Adipocyte (in vitro differentiated cells): ENCODE results near the gene ZNF516.

Source experiments
- DNase-seq: peaks from one replicate; pipeline ENCODE4 v3.0.0-alpha.2; 2015; ENCODE audit warnings: low read depth
- H3K27me3 ChIP-seq: replicated peaks from 2 replicates; pipeline ENCODE4 v1.7.0; 2013; ENCODE audit warnings: mild to moderate bottlenecking, low read length, moderate library complexity; ENCODE audit not compliant: control insufficient read depth, insufficient read depth
- H3K36me3 ChIP-seq: 2 replicates; pipeline ENCODE4 v1.7.0; 2013; ENCODE audit warnings: low read length, mild to moderate bottlenecking, moderate library complexity; ENCODE audit not compliant: control insufficient read depth, insufficient read depth, severe bottlenecking
- H3K4me1 ChIP-seq: 2 replicates; pipeline ENCODE4 v1.7.0; 2013; ENCODE audit warnings: mild to moderate bottlenecking, low read length, moderate library complexity; ENCODE audit not compliant: control insufficient read depth, insufficient read depth
- H3K4me3 ChIP-seq: 2 replicates; pipeline ENCODE4 v1.7.0; 2013; ENCODE audit warnings: mild to moderate bottlenecking, low read length, moderate library complexity
- H3K9ac ChIP-seq: 2 replicates; pipeline ENCODE4 v1.7.0; 2013; ENCODE audit warnings: mild to moderate bottlenecking, low read length, moderate library complexity
- H3K9me3 ChIP-seq: 2 replicates; pipeline ENCODE4 v1.7.0; 2013; ENCODE audit warnings: mild to moderate bottlenecking, low read length, moderate library complexity; ENCODE audit not compliant: control insufficient read depth

ZNF516 gene

DNA sequence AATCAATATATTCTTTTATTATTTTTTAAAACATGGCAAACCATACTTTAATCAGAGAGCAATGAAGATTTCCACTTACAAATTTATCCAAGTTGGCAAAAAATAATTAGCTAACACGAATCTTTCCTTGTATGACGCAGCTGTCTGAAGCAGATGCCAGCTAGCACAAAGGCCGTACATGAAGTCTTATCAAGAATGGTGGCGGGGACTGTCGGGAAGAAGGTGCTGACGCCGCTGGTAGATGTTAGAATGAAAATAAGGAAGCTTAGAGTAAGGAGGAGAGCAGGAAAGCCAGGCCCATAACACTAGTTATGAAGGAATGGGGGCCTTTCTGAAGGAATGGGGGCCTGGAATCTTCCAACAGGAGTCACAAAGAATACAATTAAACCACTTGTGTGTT, 96.7 kb downstream of the ZNF516 start:
- Histone ChIP-seq H3K4me1 (peaks cover 16% of the 10 kb centered on the region), H3K9ac (no peak overlapping the region), H3K9me3 (no peaks in the 10 kb centered on the region), H3K36me3 (peaks cover 6% of the 10 kb centered on the region), H3K27me3 (no peaks in the 10 kb centered on the region), H3K4me3 (no peak overlapping the region)
- no peak for DNase-seq

DNA sequence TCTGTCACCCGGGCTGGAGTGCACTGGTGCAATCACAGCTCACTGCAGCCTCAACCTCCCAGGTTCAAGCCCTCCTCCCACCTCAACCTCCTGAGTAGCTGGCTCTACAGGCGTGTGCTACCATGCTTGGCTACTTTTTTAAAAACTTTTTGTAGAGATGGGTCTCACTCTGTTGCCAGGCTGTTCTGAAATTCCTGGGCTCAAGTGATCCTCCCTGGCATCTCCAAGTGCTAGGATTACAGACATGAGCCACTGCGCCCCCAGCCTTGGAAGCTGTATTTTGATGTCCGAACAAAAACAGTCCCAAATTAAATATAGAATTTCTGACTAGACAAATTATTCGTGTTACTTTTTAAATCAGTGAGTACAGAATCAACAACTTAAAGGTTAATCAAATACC, 97.4 kb downstream of the ZNF516 start:
- Histone ChIP-seq H3K4me1 (peaks cover 16% of the 10 kb centered on the region), H3K9ac (no peak overlapping the region), H3K36me3 (peaks cover 6% of the 10 kb centered on the region), H3K27me3 (no peaks in the 10 kb centered on the region), H3K9me3 (no peaks in the 10 kb centered on the region), H3K4me3 (no peak overlapping the region)
- DNase-seq = no peak

DNA sequence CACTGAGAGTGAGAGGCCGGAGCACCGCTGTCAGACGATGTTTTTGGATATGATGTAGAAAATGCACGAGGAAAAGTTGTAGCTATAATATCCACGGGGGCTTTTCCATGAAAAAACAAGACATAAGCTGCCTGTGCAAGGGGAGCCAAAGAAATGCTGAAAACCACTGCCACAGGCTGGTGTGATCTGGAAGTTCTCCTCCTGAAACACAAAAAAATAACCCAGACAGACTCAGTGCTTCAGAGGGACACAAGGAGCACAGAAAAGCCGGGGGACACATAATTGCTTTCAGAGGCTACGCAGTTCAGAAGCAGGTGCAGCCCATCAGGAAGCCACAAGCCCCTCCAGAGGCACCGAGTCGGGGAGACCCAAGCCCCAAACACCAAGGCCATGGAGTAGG, 98.2 kb downstream of the ZNF516 start:
- no peak for DNase-seq
- H3K36me3 ChIP-seq = peaks cover 6% of the 10 kb centered on the region
- peaks cover 16% of the 10 kb centered on the region for H3K4me1 ChIP-seq
- H3K27me3 ChIP-seq = no peaks in the 10 kb centered on the region
- no peaks in the 10 kb centered on the region for H3K9me3 ChIP-seq
- H3K4me3 ChIP-seq = no peak overlapping the region
- no peak overlapping the region for H3K9ac ChIP-seq

DNA sequence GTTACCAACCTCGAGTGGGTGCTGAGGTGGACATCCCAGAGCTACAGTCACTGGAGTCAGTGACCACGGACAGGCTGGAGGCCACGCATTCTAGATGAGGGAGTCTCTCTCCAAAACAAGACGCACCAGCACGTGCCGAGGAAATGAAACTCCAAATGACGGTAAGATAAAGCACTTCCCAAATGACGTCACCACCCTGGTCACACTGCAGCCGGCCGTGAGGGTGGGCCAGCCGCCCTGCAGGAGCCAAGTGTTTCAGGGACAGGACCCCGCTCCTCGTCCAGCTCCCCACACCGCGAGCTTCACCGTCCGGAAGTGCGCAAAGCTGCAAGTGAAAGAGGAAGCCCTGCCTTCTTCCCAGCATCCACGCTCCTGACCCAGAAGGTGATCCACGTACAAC, 99.4 kb downstream of the ZNF516 start:
- H3K36me3 ChIP-seq = peaks cover 6% of the 10 kb centered on the region
- no peaks in the 10 kb centered on the region for H3K9me3 ChIP-seq
- H3K27me3 ChIP-seq = no peaks in the 10 kb centered on the region
- H3K4me1 ChIP-seq = peaks cover 8% of the 10 kb centered on the region
- no peak for DNase-seq
- H3K9ac ChIP-seq = no peak overlapping the region
- no peak overlapping the region for H3K4me3 ChIP-seq

DNA sequence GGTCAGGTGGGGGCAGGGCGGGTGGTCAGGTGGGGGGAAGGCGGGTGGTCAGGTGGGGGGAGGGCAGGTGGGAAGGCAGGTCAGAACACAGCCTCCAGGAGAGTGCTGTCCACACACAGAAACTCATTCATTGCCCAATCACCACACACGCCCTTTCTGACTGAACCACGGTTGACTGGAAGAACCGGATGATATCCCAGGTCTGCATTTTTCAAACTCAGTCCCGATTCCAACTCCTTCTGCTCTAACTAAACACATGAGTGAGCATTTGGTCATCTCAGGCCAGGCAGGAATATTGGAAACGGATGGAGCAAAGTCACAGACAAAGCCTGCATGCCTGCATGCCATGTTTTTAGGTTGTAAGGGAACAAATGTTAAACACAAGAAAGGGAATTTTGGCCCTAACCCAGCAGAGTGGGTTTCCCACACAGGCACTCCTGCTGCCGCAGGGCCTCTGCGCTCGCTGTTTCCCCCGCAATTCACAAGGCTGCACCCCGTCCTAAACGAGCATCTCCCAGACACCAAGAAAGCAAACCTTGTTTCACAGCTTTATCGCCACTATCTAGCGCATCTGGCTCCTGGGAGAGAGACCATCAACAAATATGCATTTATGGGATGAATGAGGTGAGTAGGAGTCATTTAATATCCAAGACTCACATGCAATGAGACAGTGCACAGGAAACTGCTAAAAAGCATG, 100.1 kb downstream of the ZNF516 start:
- Histone ChIP-seq H3K36me3 (peaks cover 6% of the 10 kb centered on the region), H3K4me1 (peaks cover 5% of the 10 kb centered on the region), H3K9me3 (no peaks in the 10 kb centered on the region), H3K27me3 (no peaks in the 10 kb centered on the region), H3K4me3 (no peak overlapping the region), H3K9ac (no peak overlapping the region)
- DNase-seq = peak; percentile 18

DNA sequence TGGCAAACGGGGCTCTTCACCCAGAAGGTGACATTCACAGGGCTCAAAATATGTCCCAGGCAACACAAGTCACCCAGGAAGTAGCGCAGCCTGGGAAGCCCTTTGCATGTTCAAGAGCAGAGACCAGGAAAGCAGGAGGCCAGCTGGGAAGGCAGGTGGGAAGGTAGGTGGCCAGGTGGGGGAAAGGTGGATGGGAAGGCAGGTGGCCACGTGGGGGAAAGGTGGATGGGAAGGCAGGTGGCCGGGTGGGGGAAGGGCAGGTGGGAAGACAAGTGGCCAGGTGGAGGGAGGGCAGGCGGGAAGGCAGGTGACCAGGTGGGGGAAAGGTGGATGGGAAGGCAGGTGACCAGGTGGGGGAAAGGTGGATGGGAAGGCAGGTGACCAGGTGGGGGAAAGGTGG, 102.7 kb downstream of the ZNF516 start:
- no peak overlapping the region for H3K4me3 ChIP-seq
- H3K27me3 ChIP-seq = no peaks in the 10 kb centered on the region
- H3K4me1 ChIP-seq = peaks cover 12% of the 10 kb centered on the region
- DNase-seq = no peak
- no peaks in the 10 kb centered on the region for H3K9me3 ChIP-seq
- peaks cover 6% of the 10 kb centered on the region for H3K36me3 ChIP-seq
- H3K9ac ChIP-seq = no peak overlapping the region

DNA sequence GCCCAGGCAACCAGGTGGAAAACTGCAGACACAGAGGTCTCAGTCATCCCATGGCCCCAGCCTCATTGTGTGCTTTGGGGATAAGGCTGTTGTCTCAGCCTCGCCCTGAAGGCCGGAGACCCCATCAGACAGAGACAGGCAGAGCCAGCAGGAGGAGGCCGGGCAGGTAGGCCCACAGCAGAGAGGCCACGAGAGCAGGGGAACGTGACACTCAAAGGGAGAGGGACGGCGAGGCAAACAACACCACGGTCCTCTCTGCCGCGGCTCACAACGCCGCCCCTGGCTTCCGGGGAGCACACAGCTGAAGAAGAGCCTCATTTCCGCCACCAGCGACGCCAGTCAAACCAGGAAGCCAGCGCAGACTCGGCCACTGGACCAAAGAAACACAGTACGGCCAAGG, 103.3 kb downstream of the ZNF516 start:
- Histone ChIP-seq H3K4me1 (peaks cover 12% of the 10 kb centered on the region), H3K9ac (no peak overlapping the region), H3K36me3 (peaks cover 6% of the 10 kb centered on the region), H3K4me3 (no peak overlapping the region), H3K27me3 (no peaks in the 10 kb centered on the region), H3K9me3 (no peaks in the 10 kb centered on the region)
- no peak for DNase-seq

DNA sequence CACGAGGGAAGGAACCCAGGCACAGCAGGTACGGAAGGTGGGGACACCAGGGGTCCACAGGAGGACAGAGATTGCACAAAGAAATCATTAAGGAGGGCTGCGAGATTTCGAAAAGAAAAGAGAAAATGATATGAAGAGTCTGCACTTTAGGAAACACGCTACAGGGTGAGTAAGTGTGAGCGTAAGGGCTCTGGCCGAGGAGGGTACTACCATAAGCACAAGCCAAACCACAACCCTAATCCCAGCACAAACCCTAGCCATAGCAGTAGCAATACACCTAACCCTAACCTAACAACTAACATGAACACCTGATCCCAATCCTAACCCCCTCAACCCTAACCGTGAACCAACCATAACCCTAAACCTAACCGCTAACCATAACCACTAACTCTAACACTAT, 104.0 kb downstream of the ZNF516 start:
- H3K4me1 ChIP-seq = peaks cover 12% of the 10 kb centered on the region
- H3K27me3 ChIP-seq = no peaks in the 10 kb centered on the region
- peaks cover 6% of the 10 kb centered on the region for H3K36me3 ChIP-seq
- no peak overlapping the region for H3K4me3 ChIP-seq
- no peak for DNase-seq
- H3K9me3 ChIP-seq = no peaks in the 10 kb centered on the region
- no peak overlapping the region for H3K9ac ChIP-seq

DNA sequence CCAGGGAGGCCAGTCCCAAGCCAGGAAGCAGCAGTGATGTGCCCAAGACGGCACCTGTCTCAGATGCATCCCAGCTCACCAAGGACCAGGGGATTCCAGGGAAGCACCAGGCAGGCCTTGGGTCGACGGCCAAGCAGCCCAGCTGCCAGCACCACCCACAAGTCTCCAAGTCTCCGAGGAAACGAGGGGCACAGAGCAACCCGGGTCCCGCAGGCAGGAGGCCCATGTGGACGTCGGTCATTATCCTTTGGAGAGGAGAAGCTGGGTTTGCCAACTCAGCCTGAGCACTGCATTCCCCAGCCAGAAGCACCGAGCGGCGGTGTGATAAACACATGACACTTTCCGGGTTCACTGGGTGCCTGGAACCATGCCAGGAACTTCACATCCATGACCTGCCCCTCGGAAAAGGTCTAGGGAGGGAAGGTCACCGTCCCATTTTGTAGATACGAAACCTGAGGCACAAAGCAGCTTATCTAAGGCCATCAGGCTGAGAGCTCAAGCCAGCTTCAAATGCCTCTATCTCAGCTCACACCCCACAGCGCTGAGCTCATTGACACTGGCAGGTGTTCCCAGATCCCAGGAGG, 104.5 kb downstream of the ZNF516 start:
- no peak for DNase-seq
- Histone ChIP-seq H3K9me3 (no peaks in the 10 kb centered on the region), H3K4me3 (no peak overlapping the region), H3K9ac (no peak overlapping the region), H3K4me1 (peaks cover 12% of the 10 kb centered on the region), H3K27me3 (no peaks in the 10 kb centered on the region), H3K36me3 (peaks cover 5% of the 10 kb centered on the region)

DNA sequence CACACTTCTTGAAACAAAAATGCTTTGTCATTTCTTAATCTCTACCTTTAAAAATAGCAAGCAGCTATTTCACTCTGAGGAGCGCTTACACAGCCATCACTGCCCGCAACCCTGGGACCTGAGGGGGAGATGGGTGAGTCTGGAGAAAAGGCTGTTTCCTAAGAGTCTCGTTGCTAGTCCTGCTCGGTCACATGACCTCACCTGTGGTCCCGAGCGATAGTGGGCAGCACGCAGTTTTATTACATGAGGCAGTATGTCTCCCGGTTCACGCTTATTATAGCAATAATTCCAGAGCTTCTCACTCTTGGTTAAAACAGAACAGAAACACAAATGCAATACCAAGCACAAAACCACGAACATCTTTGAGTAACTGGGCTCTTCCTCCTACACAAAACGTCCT, 105.3 kb downstream of the ZNF516 start:
- peaks cover 12% of the 10 kb centered on the region for H3K4me1 ChIP-seq
- DNase-seq = no peak
- no peaks in the 10 kb centered on the region for H3K9me3 ChIP-seq
- H3K36me3 ChIP-seq = no peaks in the 10 kb centered on the region
- H3K4me3 ChIP-seq = no peak overlapping the region
- H3K9ac ChIP-seq = no peak overlapping the region
- no peaks in the 10 kb centered on the region for H3K27me3 ChIP-seq

DNA sequence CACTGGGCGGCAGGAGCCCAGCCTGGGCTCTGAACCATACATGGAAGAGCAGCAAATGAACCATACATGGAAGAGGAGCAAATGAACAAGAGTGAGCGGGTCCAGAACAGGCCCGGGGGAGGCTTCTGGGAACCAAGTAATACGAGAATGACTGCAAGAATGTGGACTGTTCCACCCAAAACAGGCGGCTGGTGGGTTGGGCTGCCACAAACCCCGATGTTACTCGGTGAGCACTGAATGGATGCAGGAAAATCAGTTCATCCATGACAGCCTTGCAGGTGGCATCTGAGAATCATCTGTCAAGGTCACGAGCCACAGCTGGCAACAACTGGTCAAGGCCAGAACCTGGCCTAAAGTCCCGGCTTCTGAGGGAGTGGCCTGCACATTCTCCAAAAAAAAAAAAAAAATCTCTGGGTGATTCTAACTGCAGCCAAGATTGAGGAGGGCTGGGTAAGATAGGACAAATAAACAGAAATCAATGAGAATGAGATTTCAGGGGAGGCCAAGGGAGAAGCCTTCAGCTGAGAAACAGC, 106.1 kb downstream of the ZNF516 start:
- H3K9me3 ChIP-seq = no peaks in the 10 kb centered on the region
- H3K4me3 ChIP-seq = no peak overlapping the region
- H3K27me3 ChIP-seq = no peaks in the 10 kb centered on the region
- H3K36me3 ChIP-seq = no peaks in the 10 kb centered on the region
- DNase-seq = no peak
- H3K9ac ChIP-seq = no peak overlapping the region
- H3K4me1 ChIP-seq = peaks cover 12% of the 10 kb centered on the region
